HG02642 (cell line): ENCODE data around the gene PPM1F.
"Not testable (repeated sequence)": the region's sequence is repeated elsewhere in the genome, so short reads cannot be mapped to it uniquely, and the experiment has no call there.

Source experiments
- ATAC-seq: cut with Tn5 transposase; IDR thresholded peaks from one replicate; pipeline ENCODE4 v1.9.1; 2021; ENCODE audit warnings: mild to moderate bottlenecking; ENCODE audit not compliant: unreplicated experiment, poor library complexity

The PPM1F gene

GRCh38 chr22:21923163-21923561 is 29.5 kb downstream of the PPM1F start:
- ATAC-seq = no peak

- no peak for ATAC-seq
Measured at GRCh38 chr22:21922370-21923162, 30.1 kb downstream of the PPM1F start.

GRCh38 chr22:21921729-21922128 is 30.9 kb downstream of the PPM1F start:
- no peak for ATAC-seq

- ATAC-seq = no peak
Measured at GRCh38 chr22:21921184-21921721, 31.4 kb downstream of the PPM1F start.

GRCh38 chr22:21920341-21921183 is 32.1 kb downstream of the PPM1F start:
- no peak for ATAC-seq

GRCh38 chr22:21919526-21920307 is 32.9 kb downstream of the PPM1F start:
- ATAC-seq = no peak

GRCh38 chr22:21918466-21919185 is 34.0 kb downstream of the PPM1F start:
- no peak for ATAC-seq

GRCh38 chr22:21917959-21918261 is 34.7 kb downstream of the PPM1F start:
- no peak for ATAC-seq

- no peak for ATAC-seq
Measured at GRCh38 chr22:21917181-21917958, 35.3 kb downstream of the PPM1F start.

GRCh38 chr22:21916309-21916918 is 36.2 kb downstream of the PPM1F start:
- ATAC-seq = no peak

GRCh38 chr22:21915624-21916308 is 36.9 kb downstream of the PPM1F start:
- no peak for ATAC-seq

- ATAC-seq = not testable (repeated sequence)
Measured at GRCh38 chr22:21914033-21914642, 38.5 kb downstream of the PPM1F start.

- not testable (repeated sequence) for ATAC-seq
Measured at GRCh38 chr22:21910367-21910766, 42.3 kb downstream of the PPM1F start.

GRCh38 chr22:21909871-21910270 is 42.8 kb downstream of the PPM1F start:
- no peak for ATAC-seq

- no peak for ATAC-seq
Measured at GRCh38 chr22:21907638-21908522, 44.8 kb downstream of the PPM1F start.

GRCh38 chr22:21905234-21905633 is 47.4 kb downstream of the PPM1F start:
- ATAC-seq = not testable (repeated sequence)

GRCh38 chr22:21904250-21904789 is 48.3 kb downstream of the PPM1F start:
- ATAC-seq = no peak
